H9 (cell line): Measurements from ENCODE around the gene SH3GL1. TPM values are rescaled to one million over a fixed set of nuclear protein-coding genes. Genes with fewer than 3 reads are reported as not detected.

ENCODE experiments used
- DNase-seq: peaks from one replicate; pipeline ENCODE4 v3.0.0-alpha.2; 2017
- H2AFZ ChIP-seq: one replicate; pipeline ENCODE4 v1.6.1; 2013; ENCODE audit warnings: mild to moderate bottlenecking, low read length, control low read depth, moderate library complexity
- H2AK5ac ChIP-seq: 2 replicates; pipeline ENCODE4 v1.6.1; 2013; ENCODE audit warnings: low read length, control low read depth, mixed read lengths; ENCODE audit not compliant: insufficient read length
- H2BK120ac ChIP-seq: one replicate; pipeline ENCODE4 v1.6.1; 2013; ENCODE audit warnings: low read depth, mild to moderate bottlenecking, low read length, control low read depth, inconsistent platforms; ENCODE audit not compliant: poor library complexity, severe bottlenecking
- H2BK12ac ChIP-seq: 2 replicates; pipeline ENCODE4 v1.6.1; 2013; ENCODE audit warnings: low read length, control low read depth, mixed read lengths, low read depth; ENCODE audit not compliant: insufficient read length
- H2BK15ac ChIP-seq: 2 replicates; pipeline ENCODE4 v1.6.1; 2013; ENCODE audit warnings: low read depth, low read length, control low read depth
- H2BK20ac ChIP-seq: one replicate; pipeline ENCODE4 v1.6.1; 2013; ENCODE audit warnings: low read depth, mild to moderate bottlenecking, low read length, control low read depth, inconsistent platforms; ENCODE audit not compliant: poor library complexity, severe bottlenecking
- H2BK5ac ChIP-seq: 2 replicates; pipeline ENCODE4 v1.6.1; 2013; ENCODE audit warnings: low read length, control low read depth, mixed read lengths; ENCODE audit not compliant: insufficient read length
- H3K14ac ChIP-seq: 2 replicates; pipeline ENCODE4 v1.6.1; 2013; ENCODE audit warnings: low read length, control low read depth; ENCODE audit not compliant: insufficient read depth
- H3K18ac ChIP-seq: 2 replicates; pipeline ENCODE4 v1.6.1; 2013; ENCODE audit warnings: low read depth, mild to moderate bottlenecking, mixed read lengths, low read length, control low read depth; ENCODE audit not compliant: insufficient read length
- H3K23ac ChIP-seq: 2 replicates; pipeline ENCODE4 v1.6.1; 2013; ENCODE audit warnings: low read length, control low read depth, mixed read lengths, low read depth; ENCODE audit not compliant: insufficient read length
- H3K23me2 ChIP-seq: 2 replicates; pipeline ENCODE4 v1.6.1; 2013; ENCODE audit warnings: low read depth, mild to moderate bottlenecking, mixed read lengths, low read length, control low read depth; ENCODE audit not compliant: insufficient read length, poor library complexity, severe bottlenecking
- H3K27ac ChIP-seq: 2 replicates; pipeline ENCODE4 v1.5.1; 2013; ENCODE audit warnings: low read length, control low read depth, mixed read lengths, low read depth; ENCODE audit not compliant: insufficient read length
- H3K27me3 ChIP-seq: 2 replicates; pipeline ENCODE4 v1.6.1; 2013; ENCODE audit warnings: low read length, control low read depth, inconsistent platforms; ENCODE audit not compliant: insufficient read depth
- H3K4ac ChIP-seq: 2 replicates; pipeline ENCODE4 v1.6.1; 2013; ENCODE audit warnings: low read depth, mild to moderate bottlenecking, control low read depth, inconsistent platforms, low read length, moderate library complexity
- H3K4me1 ChIP-seq: 2 replicates; pipeline ENCODE4 v1.6.1; 2013; ENCODE audit warnings: low read length, control low read depth, inconsistent platforms; ENCODE audit not compliant: insufficient read depth
- H3K4me2 ChIP-seq: 2 replicates; pipeline ENCODE4 v1.6.1; 2013; ENCODE audit warnings: low read length, control low read depth, mixed read lengths; ENCODE audit not compliant: insufficient read length, insufficient read depth
- H3K56ac ChIP-seq: 2 replicates; pipeline ENCODE4 v1.6.1; 2013; ENCODE audit warnings: low read depth, mild to moderate bottlenecking, mixed read lengths, low read length, control low read depth; ENCODE audit not compliant: insufficient read length
- H3K79me1 ChIP-seq: 2 replicates; pipeline ENCODE4 v1.6.1; 2013; ENCODE audit warnings: low read depth, mild to moderate bottlenecking, moderate library complexity, low read length, control low read depth, inconsistent platforms; ENCODE audit not compliant: insufficient read depth, poor library complexity, severe bottlenecking
- H3K79me2 ChIP-seq: 2 replicates; pipeline ENCODE4 v1.6.1; 2013; ENCODE audit warnings: low read length, control low read depth, inconsistent platforms; ENCODE audit not compliant: insufficient read depth
- H3K9ac ChIP-seq: 2 replicates; pipeline ENCODE4 v1.6.1; 2013; ENCODE audit warnings: low read length, control low read depth, mixed read lengths; ENCODE audit not compliant: insufficient read length; ENCODE audit errors: extremely low read depth
- H3K9me3 ChIP-seq: one replicate; pipeline ENCODE4 v1.6.1; 2013; ENCODE audit warnings: low read depth, low read length, inconsistent platforms; ENCODE audit not compliant: control insufficient read depth
- H3T11ph ChIP-seq: one replicate; pipeline ENCODE4 v1.6.1; 2013; ENCODE audit warnings: mild to moderate bottlenecking, low read length, control low read depth, inconsistent platforms
- H4K20me1 ChIP-seq: one replicate; pipeline ENCODE4 v1.6.1; 2013; ENCODE audit not compliant: control insufficient read depth, insufficient read length, insufficient read depth
- H4K5ac ChIP-seq: 2 replicates; pipeline ENCODE4 v1.6.1; 2013; ENCODE audit warnings: low read depth, mild to moderate bottlenecking, mixed read lengths, low read length, control low read depth; ENCODE audit not compliant: insufficient read length
- H4K8ac ChIP-seq: replicated peaks from 2 replicates; pipeline ENCODE4 v1.6.1; 2013; ENCODE audit warnings: low read length, control low read depth, mixed read lengths, low read depth; ENCODE audit not compliant: insufficient read length
- H4K91ac ChIP-seq: 2 replicates; pipeline ENCODE4 v1.6.1; 2013; ENCODE audit warnings: low read depth, mild to moderate bottlenecking, moderate library complexity, mixed read lengths, low read length, control low read depth; ENCODE audit not compliant: insufficient read length
- H3K27ac Mint-ChIP-seq, 3 experiments: 2 replicates in 2 of 3; 3 replicates in 1 of 3; pipeline ENCODE4 v1.8.0; 2020 to 2021; ENCODE audit warnings: mixed read lengths in 3 of 3, mild to moderate bottlenecking in 1 of 3, moderate library complexity in 1 of 3
- H3K27me3 Mint-ChIP-seq: 2 replicates; pipeline ENCODE4 v1.8.0; 2021; ENCODE audit warnings: low read depth, mild to moderate bottlenecking, moderate library complexity, mixed read lengths
- H3K36me3 Mint-ChIP-seq, 3 experiments: 2 replicates in 2 of 3; 3 replicates in 1 of 3; pipeline ENCODE4 v1.8.0; 2020 to 2021; ENCODE audit warnings: low read depth in 3 of 3, mixed read lengths in 3 of 3; ENCODE audit not compliant: insufficient read depth in 1 of 3
- H3K4me1 Mint-ChIP-seq, 2 experiments: 2 replicates each; pipeline ENCODE4 v1.8.0; 2020; ENCODE audit warnings: mixed read lengths in 2 of 2
- H3K4me3 Mint-ChIP-seq, 2 experiments: 2 replicates in 1 of 2; 3 replicates in 1 of 2; pipeline ENCODE4 v1.8.0; 2020 to 2021; ENCODE audit warnings: mild to moderate bottlenecking in 2 of 2, mixed read lengths in 2 of 2, moderate library complexity in 1 of 2
- H3K9me3 Mint-ChIP-seq, 2 experiments: 2 replicates in 1 of 2; 3 replicates in 1 of 2; pipeline ENCODE4 v1.8.0; 2020; ENCODE audit warnings: mild to moderate bottlenecking in 2 of 2, mixed read lengths in 2 of 2, moderate library complexity in 1 of 2
- WGBS: extraction: QIAGEN DNeasy Blood & Tissue Kit; methylation state at CpG from one replicate; pipeline ENCODE4 v1.1.7; 2013; ENCODE audit warnings: missing lambda C conversion rate, low lambda C conversion rate, mixed read lengths; ENCODE audit not compliant: insufficient read length; ENCODE audit errors: extremely low coverage; 5-methylcytosine and 5-hydroxymethylcytosine counted together
- total RNA-seq: library from RNA; stranded (reverse); gene quantifications from 2 replicates; pipeline ENCODE4 v1.2.1, GENCODE V29; 2021
- TF ChIP-seq, protein P1 (sequence below): fragments of 200-600 bp; sonication (generic); conservative IDR thresholded peaks from 3 replicates; pipeline ENCODE4 v1.8.0; 2021; ENCODE audit warnings: antibody characterized with exemption, mild to moderate bottlenecking

SH3GL1 gene
- total RNA-seq, 1 experiment from 2014 or later: 85.5 TPM

DNA sequence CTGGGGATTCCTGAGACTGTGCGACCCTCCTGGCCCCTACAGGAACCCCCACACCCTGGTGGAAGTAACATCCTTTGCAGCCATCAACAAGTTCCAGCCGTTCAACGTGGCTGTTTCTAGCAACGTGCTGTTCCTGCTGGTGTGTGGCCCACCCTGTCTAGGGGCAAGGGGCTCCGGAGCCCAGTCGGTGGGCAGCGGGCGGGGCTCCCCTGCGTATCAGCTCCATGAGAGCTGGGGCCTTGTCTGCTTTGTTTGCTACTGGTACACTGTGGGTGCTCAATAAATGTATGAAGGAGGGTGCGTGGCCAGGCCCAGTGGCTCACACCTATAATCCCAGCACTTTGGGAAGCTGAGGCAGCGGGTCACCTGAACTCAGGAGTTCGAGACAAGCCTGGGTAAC lies 46.1 kb downstream of the SH3GL1 start:
- DNase-seq: no peak
- Histone ChIP-seq H2AK5ac (no peak overlapping the region), H3K4me1 (no peaks in the 10 kb centered on the region), H3K18ac (no peak overlapping the region), H3K4ac (no peak overlapping the region), H3K9me3 (no peaks in the 10 kb centered on the region), H3K27ac (no peak overlapping the region), H2AFZ (no peak overlapping the region), H3K79me2 (no peaks in the 10 kb centered on the region), H2BK5ac (no peak overlapping the region), H4K20me1 (no peaks in the 10 kb centered on the region), H2BK20ac (no peak overlapping the region), H4K5ac (no peak overlapping the region), H3K56ac (no peak overlapping the region), H3K27me3 (no peaks in the 10 kb centered on the region), H3K4me2 (no peak overlapping the region), H3K23me2 (no peaks in the 10 kb centered on the region), H3K14ac (no peak overlapping the region), H3K9ac (no peak overlapping the region), H2BK120ac (no peak overlapping the region), H3T11ph (no peak overlapping the region), H4K91ac (no peak overlapping the region), H2BK12ac (no peak overlapping the region), H2BK15ac (no peak overlapping the region), H3K79me1 (no peaks in the 10 kb centered on the region), H4K8ac (no peak overlapping the region), H3K23ac (no peak overlapping the region)
- H3K9me3 Mint-ChIP-seq: no peaks in the 10 kb centered on the region; a peak in 1 of 5 replicates
- WGBS: no CpG with 5 or more reads among the region's 12 CpGs
- H3K36me3 Mint-ChIP-seq: peaks cover 5 to 45% (median 33%) of the 10 kb centered on the region in 3 experiments; a peak in 6 of 7 replicates
- no peak overlapping the region for H3K4me3 Mint-ChIP-seq
- H3K27ac Mint-ChIP-seq: no peak overlapping the region
- peaks cover 2% of the 10 kb centered on the region; the same call in 1 of the 2 replicates for H3K27me3 Mint-ChIP-seq
- TF ChIP-seq, protein P1, sequence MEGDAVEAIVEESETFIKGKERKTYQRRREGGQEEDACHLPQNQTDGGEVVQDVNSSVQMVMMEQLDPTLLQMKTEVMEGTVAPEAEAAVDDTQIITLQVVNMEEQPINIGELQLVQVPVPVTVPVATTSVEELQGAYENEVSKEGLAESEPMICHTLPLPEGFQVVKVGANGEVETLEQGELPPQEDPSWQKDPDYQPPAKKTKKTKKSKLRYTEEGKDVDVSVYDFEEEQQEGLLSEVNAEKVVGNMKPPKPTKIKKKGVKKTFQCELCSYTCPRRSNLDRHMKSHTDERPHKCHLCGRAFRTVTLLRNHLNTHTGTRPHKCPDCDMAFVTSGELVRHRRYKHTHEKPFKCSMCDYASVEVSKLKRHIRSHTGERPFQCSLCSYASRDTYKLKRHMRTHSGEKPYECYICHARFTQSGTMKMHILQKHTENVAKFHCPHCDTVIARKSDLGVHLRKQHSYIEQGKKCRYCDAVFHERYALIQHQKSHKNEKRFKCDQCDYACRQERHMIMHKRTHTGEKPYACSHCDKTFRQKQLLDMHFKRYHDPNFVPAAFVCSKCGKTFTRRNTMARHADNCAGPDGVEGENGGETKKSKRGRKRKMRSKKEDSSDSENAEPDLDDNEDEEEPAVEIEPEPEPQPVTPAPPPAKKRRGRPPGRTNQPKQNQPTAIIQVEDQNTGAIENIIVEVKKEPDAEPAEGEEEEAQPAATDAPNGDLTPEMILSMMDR: no peak
- H3K4me1 Mint-ChIP-seq: peaks cover 0 to 2% of the 10 kb centered on the region in 2 experiments; a peak in 1 of 4 replicates
